ENCODE results near the gene ART3. TPM values are rescaled to one million over a fixed set of nuclear protein-coding genes. Genes with fewer than 3 reads are reported as not detected.

Gene ART3
- polyA plus RNA-seq, 1 donor (not counting 4 experiments of a cell fraction or from before 2014, with no cell fraction given), result 0.64 TPM

DNA sequence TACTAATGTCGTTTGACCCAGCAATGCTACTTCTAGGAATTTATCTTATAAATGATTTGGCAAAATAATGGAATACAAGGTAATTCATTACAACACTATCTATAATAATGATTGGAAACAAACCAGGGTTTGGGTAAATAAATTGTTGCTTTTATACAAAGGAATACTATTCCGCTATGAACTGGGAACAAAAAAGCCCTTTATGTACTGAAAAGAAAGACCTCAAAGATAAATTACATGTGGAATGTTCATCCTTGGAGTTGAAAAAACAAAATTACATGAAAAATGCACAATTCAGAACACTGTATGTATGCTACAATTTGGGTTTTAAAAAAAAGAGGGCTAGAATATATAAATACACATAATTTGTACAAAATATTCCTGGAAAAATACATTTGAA, 78.8 kb downstream of the ART3 start:
- Histone ChIP-seq H3K4me2 (ENCODE audit: control insufficient read depth, extremely low read depth, insufficient read depth, low read depth, low read length) (no peak overlapping the region), H3K79me2 (ENCODE audit: control insufficient read depth, insufficient read depth, low read length) (peaks cover 8% of the 10 kb centered on the region), H4K20me1 (ENCODE audit: control insufficient read depth, extremely low read depth, insufficient read depth, low read length) (no peaks in the 10 kb centered on the region), H3K36me3 (ENCODE audit: control insufficient read depth in 2 of 2, extremely low read depth in 1 of 2, insufficient read depth in 2 of 2, low read length in 2 of 2) (no peaks in the 10 kb centered on the region), H3K9ac (ENCODE audit: control insufficient read depth, extremely low read depth, insufficient read depth, low read length) (no peak overlapping the region), H2AFZ (ENCODE audit: control insufficient read depth, low read length) (no peak overlapping the region), H3K4me1 (ENCODE audit: control insufficient read depth, extremely low read depth, insufficient read depth, low read length) (peaks cover 12% of the 10 kb centered on the region), H3K4me3 (ENCODE audit: control insufficient read depth in 2 of 3, extremely low read depth in 1 of 3, insufficient read depth in 2 of 3, low read depth in 1 of 3, low read length in 3 of 3) (no peak overlapping the region), H3K9me1 (ENCODE audit: control insufficient read depth, extremely low read depth, insufficient read depth, low read length) (no peaks in the 10 kb centered on the region), H3K9me3 (ENCODE audit: control insufficient read depth, low read depth, low read length) (no peaks in the 10 kb centered on the region), H3K27me3 (ENCODE audit: control insufficient read depth, extremely low read depth, insufficient read depth, low read length) (no peaks in the 10 kb centered on the region), H3K27ac (ENCODE audit: control insufficient read depth, insufficient read depth, low read length) (no peak overlapping the region)
- dilution Hi-C loops (cut with MboI; ENCODE audit: extremely low pct_ligation_motif_present, low sequenced_read_pairs), result no loop called here
- no peak for TF ChIP-seq EZH2 (IDR thresholded peaks at IDR 0.05; ENCODE audit: low read length)
- TF ChIP-seq, protein P1, sequence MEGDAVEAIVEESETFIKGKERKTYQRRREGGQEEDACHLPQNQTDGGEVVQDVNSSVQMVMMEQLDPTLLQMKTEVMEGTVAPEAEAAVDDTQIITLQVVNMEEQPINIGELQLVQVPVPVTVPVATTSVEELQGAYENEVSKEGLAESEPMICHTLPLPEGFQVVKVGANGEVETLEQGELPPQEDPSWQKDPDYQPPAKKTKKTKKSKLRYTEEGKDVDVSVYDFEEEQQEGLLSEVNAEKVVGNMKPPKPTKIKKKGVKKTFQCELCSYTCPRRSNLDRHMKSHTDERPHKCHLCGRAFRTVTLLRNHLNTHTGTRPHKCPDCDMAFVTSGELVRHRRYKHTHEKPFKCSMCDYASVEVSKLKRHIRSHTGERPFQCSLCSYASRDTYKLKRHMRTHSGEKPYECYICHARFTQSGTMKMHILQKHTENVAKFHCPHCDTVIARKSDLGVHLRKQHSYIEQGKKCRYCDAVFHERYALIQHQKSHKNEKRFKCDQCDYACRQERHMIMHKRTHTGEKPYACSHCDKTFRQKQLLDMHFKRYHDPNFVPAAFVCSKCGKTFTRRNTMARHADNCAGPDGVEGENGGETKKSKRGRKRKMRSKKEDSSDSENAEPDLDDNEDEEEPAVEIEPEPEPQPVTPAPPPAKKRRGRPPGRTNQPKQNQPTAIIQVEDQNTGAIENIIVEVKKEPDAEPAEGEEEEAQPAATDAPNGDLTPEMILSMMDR (optimal IDR thresholded peaks at IDR 0.05 in 1 of 3, IDR thresholded peaks at IDR 0.05 in 1 of 3, conservative IDR thresholded peaks at IDR 0.05 in 1 of 3; ENCODE audit: extremely low read depth in 1 of 3, insufficient read depth in 2 of 3, low read length in 3 of 3), result no peak
- DNase-seq (ENCODE audit: low read depth, low spot score) (no peak), FAIRE-seq (no peak)

DNA sequence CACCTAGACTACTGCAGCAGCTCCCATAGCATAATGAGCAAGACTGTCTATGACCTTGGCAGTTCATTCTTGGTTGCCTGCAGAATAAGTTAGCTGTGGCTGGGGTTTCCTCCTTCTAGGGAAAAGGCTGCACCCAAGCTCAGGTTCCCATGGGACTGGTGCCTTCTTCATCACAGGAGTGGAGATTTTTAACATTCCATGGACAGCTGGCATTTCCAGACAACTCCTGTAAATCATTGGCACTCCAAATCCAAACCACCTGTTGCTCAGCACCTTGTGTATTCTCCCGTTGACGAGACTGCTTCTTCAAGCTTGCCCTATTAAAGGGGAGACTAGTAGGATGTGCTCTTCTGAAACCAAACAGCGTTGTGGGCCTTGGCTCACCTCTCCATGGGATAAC, 81.5 kb downstream of the ART3 start:
- dilution Hi-C loops (cut with MboI; ENCODE audit: extremely low pct_ligation_motif_present, low sequenced_read_pairs), result no loop called here
- no peaks in the 10 kb centered on the region for H3K9me1 ChIP-seq (ENCODE audit: control insufficient read depth, extremely low read depth, insufficient read depth, low read length)
- no peaks in the 10 kb centered on the region for H3K27me3 ChIP-seq (ENCODE audit: control insufficient read depth, extremely low read depth, insufficient read depth, low read length)
- no peaks in the 10 kb centered on the region for H4K20me1 ChIP-seq (ENCODE audit: control insufficient read depth, extremely low read depth, insufficient read depth, low read length)
- H3K27ac ChIP-seq (ENCODE audit: control insufficient read depth, insufficient read depth, low read length), result no peak overlapping the region
- H3K4me1 ChIP-seq (ENCODE audit: control insufficient read depth, extremely low read depth, insufficient read depth, low read length), result peaks cover 5% of the 10 kb centered on the region
- TF ChIP-seq EZH2 (IDR thresholded peaks at IDR 0.05; ENCODE audit: low read length), result no peak
- TF ChIP-seq, protein P1 (optimal IDR thresholded peaks at IDR 0.05 in 1 of 3, IDR thresholded peaks at IDR 0.05 in 1 of 3, conservative IDR thresholded peaks at IDR 0.05 in 1 of 3; ENCODE audit: extremely low read depth in 1 of 3, insufficient read depth in 2 of 3, low read length in 3 of 3), result no peak
- no peak overlapping the region for H2AFZ ChIP-seq (ENCODE audit: control insufficient read depth, low read length)
- no peak overlapping the region for H3K9ac ChIP-seq (ENCODE audit: control insufficient read depth, extremely low read depth, insufficient read depth, low read length)
- no peaks in the 10 kb centered on the region for H3K79me2 ChIP-seq (ENCODE audit: control insufficient read depth, insufficient read depth, low read length)
- peaks cover 0 to 4% of the 10 kb centered on the region in 2 experiments for H3K36me3 ChIP-seq (ENCODE audit: control insufficient read depth in 2 of 2, extremely low read depth in 1 of 2, insufficient read depth in 2 of 2, low read length in 2 of 2)
- no peak for FAIRE-seq
- no peak overlapping the region for H3K4me2 ChIP-seq (ENCODE audit: control insufficient read depth, extremely low read depth, insufficient read depth, low read depth, low read length)
- no peaks in the 10 kb centered on the region for H3K9me3 ChIP-seq (ENCODE audit: control insufficient read depth, low read depth, low read length)
- DNase-seq (ENCODE audit: low read depth, low spot score), result no peak
- no peak overlapping the region for H3K4me3 ChIP-seq (ENCODE audit: control insufficient read depth in 2 of 3, extremely low read depth in 1 of 3, insufficient read depth in 2 of 3, low read depth in 1 of 3, low read length in 3 of 3)
